Spleen (tissue), 11 donors: ENCODE results near the gene PHYH. TPM values are rescaled to one million over a fixed set of nuclear protein-coding genes. Genes with fewer than 3 reads are reported as not detected.

Experiments
- DNase-seq: peaks from one replicate; pipeline ENCODE4 v3.0.0-alpha.2; 2020
- H3K27ac ChIP-seq, 8 donors: fragments of 200-600 bp; sonication (generic) in 7 of 8; 1 replicate in 4 of 8; 2 replicates in 4 of 8; pipeline versions ENCODE4 v1.5.0 to v1.8.0; 2016 to 2021; ENCODE audit warnings: inconsistent platforms in 4 of 8, mild to moderate bottlenecking in 4 of 8, moderate library complexity in 1 of 8
- H3K27me3 ChIP-seq, 7 donors: fragments of 200-600 bp; sonication (generic) in 6 of 7; replicated peaks in 1 of 7; 1 replicate in 4 of 7; 2 replicates in 3 of 7; pipeline versions ENCODE4 v1.5.0 to v1.8.0; 2016 to 2021; ENCODE audit warnings: inconsistent platforms in 3 of 7, mild to moderate bottlenecking in 1 of 7
- H3K36me3 ChIP-seq, 6 donors: fragments of 200-600 bp; sonication (generic) in 5 of 6; 1 replicate in 4 of 6; 2 replicates in 2 of 6; pipeline versions ENCODE4 v1.5.0 to v1.8.0; 2016 to 2021; ENCODE audit warnings: inconsistent platforms in 2 of 6
- H3K4me1 ChIP-seq, 6 donors: fragments of 200-600 bp; sonication (generic) in 5 of 6; 1 replicate in 3 of 6; 2 replicates in 3 of 6; pipeline versions ENCODE4 v1.5.0 to v1.8.0; 2016 to 2021; ENCODE audit warnings: inconsistent platforms in 3 of 6
- H3K4me3 ChIP-seq, 8 donors: fragments of 200-600 bp; sonication (generic) in 7 of 8; 1 replicate in 4 of 8; 2 replicates in 4 of 8; pipeline versions ENCODE4 v1.5.0 to v1.8.0; 2016 to 2021; ENCODE audit warnings: inconsistent platforms in 4 of 8, mild to moderate bottlenecking in 4 of 8, moderate library complexity in 2 of 8
- H3K9me3 ChIP-seq, 8 donors: fragments of 200-600 bp; sonication (generic) in 7 of 8; 1 replicate in 4 of 8; 2 replicates in 4 of 8; pipeline versions ENCODE4 v1.5.0 to v1.8.0; 2016 to 2021; ENCODE audit warnings: inconsistent platforms in 4 of 8
- POLR2A ChIP-seq, 3 donors: fragments of 450-650 bp; IDR thresholded peaks; one replicate each; pipeline ENCODE4 v1.5.1; 2017; ENCODE audit warnings: antibody characterized with exemption in 3 of 3, mild to moderate bottlenecking in 1 of 3
- POLR2AphosphoS5 ChIP-seq, 3 donors: sonication (generic); formaldehyde crosslinking; IDR thresholded peaks; one replicate each; pipeline ENCODE4 v1.5.1; 2017; ENCODE audit warnings: antibody characterized with exemption in 3 of 3
- WGBS, 5 donors: extraction: QIAGEN DNeasy Blood & Tissue Kit in 3 of 5; methylation state at CpG; one replicate each; pipeline versions ENCODE4 v1.1.5 to v1.1.7; 2013 to 2018; 5-methylcytosine and 5-hydroxymethylcytosine counted together
- intact Hi-C: fragments of 100-400 bp; cut with DNase I; formaldehyde crosslinking; loops from one replicate; pipeline ENCODE4 v1.15.0; 2023; ENCODE audit warnings: low total_unique reads
- polyA plus RNA-seq, 3 donors: library from polyadenylated mRNA; stranded (reverse); fragments of 200-250 nt; gene quantifications; one replicate each; pipeline ENCODE4 v1.2.1, GENCODE V29; 2013
- total RNA-seq, 7 donors: library from RNA; depleted of rRNA in 3 of 7; stranded (reverse); fragments of >200 nt in 3 of 7; fragmentation: NEBNext Ultra II Directional in 4 of 7; extraction: Animal tissue kit (Norgen Biotek cat#: 25700) in 4 of 7; gene quantifications; one replicate each; pipeline versions ENCODE4 v1.1.0 to v1.2.1, GENCODE V29; 2016 to 2021
- TF ChIP-seq, protein P1 (sequence below), 11 experiments: fragments of 200-600 bp in 7 of 11; fragments of 450-650 bp in 4 of 11; sonication (generic) in 4 of 11; IDR thresholded peaks in 8 of 11; conservative IDR thresholded peaks in 3 of 11; 1 replicate in 7 of 11; 2 replicates in 4 of 11; pipeline versions ENCODE4 v1.4.0 to v1.8.0; 2016 to 2021; ENCODE audit warnings: antibody characterized with exemption in 11 of 11, inconsistent platforms in 4 of 11, mild to moderate bottlenecking in 1 of 11
- donor health status: healthy with polysubstance abuse.
- donor health status: DM: no; HTN: no; CAD: no; lungs with moderate emphysema.
- donor health status: DM: no; HTN: no; CAD: no.
- donor health status: Bipolar disorder and iron deficiency.
- donor health status: healthy.
- donor health status: DM: no; HTN: no; CAD: no.
- donor health status: DM: yes; HTN: yes; CAD: no.

The PHYH gene
- total and polyA plus RNA-seq, 10 donors, result 9.8 to 30.5 (median 13.6) TPM

DNA sequence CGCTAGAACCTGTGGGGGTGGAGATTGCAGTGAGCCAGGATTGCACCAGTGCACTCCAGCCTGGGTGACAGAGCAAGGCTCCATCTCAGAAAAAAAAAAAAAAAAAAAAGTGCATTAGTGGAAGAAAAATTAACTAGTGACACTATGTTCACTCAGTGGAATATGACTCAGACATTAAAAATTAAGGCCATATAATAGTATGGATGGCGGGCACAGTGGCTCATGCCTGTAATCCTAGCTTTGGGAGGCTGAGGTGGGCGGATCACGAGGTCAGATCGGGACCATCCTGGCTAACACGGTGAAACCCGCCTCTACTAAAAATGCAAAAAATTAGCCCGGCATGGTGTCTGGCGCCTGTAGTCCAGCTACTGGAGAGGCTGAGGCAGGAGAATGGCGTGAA is 3.4 kb downstream of the PHYH start:
- TF ChIP-seq, protein P1, sequence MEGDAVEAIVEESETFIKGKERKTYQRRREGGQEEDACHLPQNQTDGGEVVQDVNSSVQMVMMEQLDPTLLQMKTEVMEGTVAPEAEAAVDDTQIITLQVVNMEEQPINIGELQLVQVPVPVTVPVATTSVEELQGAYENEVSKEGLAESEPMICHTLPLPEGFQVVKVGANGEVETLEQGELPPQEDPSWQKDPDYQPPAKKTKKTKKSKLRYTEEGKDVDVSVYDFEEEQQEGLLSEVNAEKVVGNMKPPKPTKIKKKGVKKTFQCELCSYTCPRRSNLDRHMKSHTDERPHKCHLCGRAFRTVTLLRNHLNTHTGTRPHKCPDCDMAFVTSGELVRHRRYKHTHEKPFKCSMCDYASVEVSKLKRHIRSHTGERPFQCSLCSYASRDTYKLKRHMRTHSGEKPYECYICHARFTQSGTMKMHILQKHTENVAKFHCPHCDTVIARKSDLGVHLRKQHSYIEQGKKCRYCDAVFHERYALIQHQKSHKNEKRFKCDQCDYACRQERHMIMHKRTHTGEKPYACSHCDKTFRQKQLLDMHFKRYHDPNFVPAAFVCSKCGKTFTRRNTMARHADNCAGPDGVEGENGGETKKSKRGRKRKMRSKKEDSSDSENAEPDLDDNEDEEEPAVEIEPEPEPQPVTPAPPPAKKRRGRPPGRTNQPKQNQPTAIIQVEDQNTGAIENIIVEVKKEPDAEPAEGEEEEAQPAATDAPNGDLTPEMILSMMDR (IDR thresholded peaks at IDR 0.05 in 8 of 11, conservative IDR thresholded peaks at IDR 0.05 in 3 of 11), result no peak
- TF ChIP-seq POLR2AphosphoS5 (IDR thresholded peaks at IDR 0.05) (no peak), POLR2A (IDR thresholded peaks at IDR 0.05) (no peak)
- WGBS, 5 donors, result 93 to 98% (median 94%) methylated on average over 9 to 10 of the region's 10 CpGs

DNA sequence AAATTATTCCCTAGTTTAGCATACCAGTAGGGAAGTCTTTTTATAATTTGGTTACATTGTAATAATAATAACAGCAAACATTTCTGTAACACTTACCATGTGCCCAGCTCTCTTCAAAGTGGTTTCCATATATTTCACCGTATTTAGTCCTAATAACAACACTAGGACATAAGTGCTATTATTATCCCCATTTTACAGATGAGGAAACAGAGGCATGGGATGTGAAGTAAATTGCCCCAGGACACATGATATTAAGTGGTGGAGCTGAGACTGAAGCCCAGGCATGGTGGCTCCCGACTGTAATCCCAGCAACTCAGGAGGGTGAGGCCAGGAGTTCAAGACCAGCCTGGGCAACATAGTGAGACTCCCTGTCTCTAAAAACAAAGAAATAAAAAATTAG is 5.1 kb downstream of the PHYH start:
- DNase-seq, result no peak
- no peak overlapping the region for H3K4me3 ChIP-seq
- peaks cover 0 to 54% (median 10%) of the 10 kb centered on the region in 6 donors for H3K36me3 ChIP-seq
- peaks cover 0 to 15% (median 7%) of the 10 kb centered on the region in 6 donors for H3K4me1 ChIP-seq
- 92 to 99% (median 97%) methylated on average over 2 of the region's 2 CpGs for WGBS, 5 donors
- no peaks in the 10 kb centered on the region for H3K9me3 ChIP-seq
- TF ChIP-seq POLR2A (IDR thresholded peaks at IDR 0.05) (no peak), POLR2AphosphoS5 (IDR thresholded peaks at IDR 0.05) (no peak)
- no peak overlapping the region for H3K27ac ChIP-seq
- intact Hi-C loops, result loop anchor here (10.0 kb wide), 1 partner anchor 130 kb away; the partner anchor contains the start of gene MCM10
- H3K27me3 ChIP-seq, result no peaks in the 10 kb centered on the region

More for the DNA sequence above, 3.4 kb downstream of the PHYH start:
- no peak overlapping the region for H3K27ac ChIP-seq
- H3K4me1 ChIP-seq, result peaks cover 12 to 30% (median 21%) of the 10 kb centered on the region in 6 donors
- H3K36me3 ChIP-seq, result peaks cover 0 to 40% (median 10%) of the 10 kb centered on the region in 6 donors
- DNase-seq, result peak; percentile 36
- H3K4me3 ChIP-seq, result no peak overlapping the region
- intact Hi-C loops, result loop anchor here (10.0 kb wide), 1 partner anchor 132 kb away; the partner anchor contains the start of gene MCM10
- no peaks in the 10 kb centered on the region for H3K9me3 ChIP-seq
- no peaks in the 10 kb centered on the region for H3K27me3 ChIP-seq

DNA sequence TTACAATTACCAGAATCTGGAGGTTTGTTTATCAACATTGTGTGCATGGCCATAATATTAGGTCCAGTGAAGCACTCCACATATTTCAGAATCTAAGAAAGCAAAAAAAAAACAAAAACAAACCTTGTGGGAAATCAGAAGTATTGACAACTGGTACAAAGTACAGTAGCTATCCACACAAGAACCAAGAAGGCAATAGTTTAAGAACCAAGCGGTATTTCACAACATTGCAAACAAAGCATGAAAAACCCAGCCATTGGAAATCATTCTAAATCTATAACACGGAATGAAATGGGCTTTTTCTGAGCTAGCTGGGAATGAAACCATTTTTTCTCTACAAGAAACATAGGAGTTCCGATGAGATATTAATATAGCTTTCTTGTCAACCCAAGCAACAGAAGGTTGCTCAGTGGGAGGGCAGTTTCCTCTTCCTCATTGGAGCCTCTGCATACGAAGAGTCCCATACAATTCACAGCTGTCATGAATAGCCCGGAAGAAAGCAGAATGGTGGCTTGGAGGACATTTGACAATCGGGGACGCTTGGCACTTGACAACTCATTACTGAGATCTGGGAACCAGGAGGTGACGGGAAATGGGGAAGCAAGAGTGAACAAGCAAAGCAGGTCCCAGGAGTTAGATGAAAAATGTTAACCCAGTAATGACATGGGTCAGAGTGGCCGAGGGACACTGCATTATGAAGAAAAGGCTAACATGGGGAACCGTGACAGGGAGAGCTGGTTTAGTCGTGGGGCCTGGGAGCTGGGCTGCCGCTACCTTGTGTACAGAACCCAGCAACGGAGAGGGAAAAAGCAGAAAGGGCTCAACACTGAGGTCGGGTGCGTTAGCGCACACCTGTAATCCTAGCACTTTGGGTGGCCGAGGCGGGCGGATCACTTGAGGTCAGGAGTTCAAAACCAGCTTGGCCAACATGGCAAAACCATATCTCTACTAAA is 7.8 kb downstream of the PHYH start:
- H3K36me3 ChIP-seq, result peaks cover 0 to 68% (median 13%) of the 10 kb centered on the region in 6 donors
- intact Hi-C loops, result loop anchor here (10.0 kb wide), 1 partner anchor 127 kb away; the partner anchor contains the start of gene MCM10

DNA sequence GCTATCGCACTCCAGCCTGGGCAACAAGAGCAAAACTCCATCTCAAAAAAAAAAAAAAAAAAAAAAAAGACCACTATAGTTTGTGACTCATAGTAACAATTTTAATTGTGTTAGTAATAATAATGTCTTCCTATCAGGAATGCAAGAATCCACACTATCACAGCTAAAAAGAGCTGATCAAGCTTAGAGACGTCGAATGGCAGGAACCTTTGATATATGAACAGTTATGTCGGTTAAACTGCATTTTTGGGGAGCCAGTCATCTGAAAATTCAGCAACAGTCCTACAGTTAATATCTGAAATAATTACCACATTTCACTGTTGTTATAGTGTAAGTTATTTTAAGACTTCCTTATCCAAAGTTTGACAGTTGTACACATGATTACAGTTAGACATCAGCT is 8.8 kb downstream of the PHYH start:
- TF ChIP-seq, protein P1 (IDR thresholded peaks at IDR 0.05 in 8 of 11, conservative IDR thresholded peaks at IDR 0.05 in 3 of 11), result no peak
- no peak for TF ChIP-seq POLR2AphosphoS5 (IDR thresholded peaks at IDR 0.05)
- TF ChIP-seq POLR2A (IDR thresholded peaks at IDR 0.05), result no peak
- 93 to 96% (median 94%) methylated on average over 4 of the region's 4 CpGs for WGBS, 5 donors
- Histone ChIP-seq H3K4me1 (no peaks in the 10 kb centered on the region), H3K9me3 (no peaks in the 10 kb centered on the region), H3K4me3 (no peak overlapping the region), H3K27me3 (no peaks in the 10 kb centered on the region), H3K27ac (no peak overlapping the region), H3K36me3 (peaks cover 0 to 78% (median 13%) of the 10 kb centered on the region in 6 donors)
- DNase-seq, result no peak
- intact Hi-C loops, result loop anchor here (10.0 kb wide), 1 partner anchor 126 kb away; the partner anchor contains the start of gene MCM10

More for the DNA sequence above, 7.8 kb downstream of the PHYH start:
- H3K4me3 ChIP-seq, result no peak overlapping the region
- H3K9me3 ChIP-seq, result no peaks in the 10 kb centered on the region
- no peak for TF ChIP-seq POLR2AphosphoS5 (IDR thresholded peaks at IDR 0.05)
- TF ChIP-seq, protein P1 (IDR thresholded peaks at IDR 0.05 in 8 of 11, conservative IDR thresholded peaks at IDR 0.05 in 3 of 11), result no peak
- TF ChIP-seq POLR2A (IDR thresholded peaks at IDR 0.05), result no peak
- no peak for DNase-seq
- H3K27me3 ChIP-seq, result no peaks in the 10 kb centered on the region
- WGBS, 5 donors, result 91 to 94% (median 93%) methylated on average over 19 of the region's 19 CpGs
- H3K27ac ChIP-seq, result no peak overlapping the region
- no peaks in the 10 kb centered on the region for H3K4me1 ChIP-seq
